K562 (cell line): ENCODE results near the gene NBEAL2. TPM values are rescaled to one million over a fixed set of nuclear protein-coding genes. Genes with fewer than 3 reads are reported as not detected.
A peak's percentile ranks its signal among the peaks of the same experiment; 100 is the strongest.

Experiments
- ATAC-seq: fragments of 200-7000 bp; cut with Tn5 transposase; 3 replicates; pipeline ENCODE4 v1.9.1; 2020; ENCODE audit warnings: moderate library complexity
- BruUV-seq: library from RNA; stranded (reverse); fragments of 400-500 nt; replicated peaks from 2 replicates; lab custom pipeline; 2021; lab: Mats Ljungman, UMichigan
- CTCF ChIA-PET: fragments of 300-600 bp; formaldehyde crosslinking; extraction: SDS; loops from one replicate; lab custom pipeline; 2021; ENCODE audit warnings: low intra/inter-chr PET ratio; lab: Yijun Ruan, JAX
- POLR2A ChIA-PET: fragments of 300-600, 350-650 bp; sonication (Branson Sonifier 250); formaldehyde crosslinking; extraction: SDS; loops from one replicate; lab custom pipeline; 2021; ENCODE audit warnings: antibody characterized with exemption, inconsistent platforms; lab: Yijun Ruan, JAX
- DNase-seq, 4 experiments: peaks; one replicate each; pipeline versions ENCODE4 v3.0.0 to v3.0.0-alpha.2; 2011 to 2018; ENCODE audit warnings: low spot score in 3 of 4, mixed read lengths in 3 of 4; ENCODE audit errors: extremely low read depth in 1 of 4
- FAIRE-seq: peaks from 2 replicates; lab custom pipeline; 2011; peaks lifted over from hg19 to GRCh38; lab: Jason Lieb, UNC
- H2AFZ ChIP-seq: 2 replicates; pipeline ENCODE4 v1.6.0; 2011; ENCODE audit warnings: low read depth, low read length, control low read depth, inconsistent platforms
- H3K27ac ChIP-seq: fragments of 200-600 bp; 3 replicates; pipeline ENCODE4 v1.8.0; 2011; ENCODE audit warnings: low read depth, mild to moderate bottlenecking, control low read depth, inconsistent platforms, low read length, moderate library complexity, mixed read lengths; ENCODE audit errors: extremely low read depth
- H3K27me3 ChIP-seq, 2 experiments: fragments of 300-600 bp in 1 of 2; 2 replicates in 1 of 2; 3 replicates in 1 of 2; pipeline versions ENCODE4 v1.6.0 to v1.8.0; 2011; ENCODE audit warnings: inconsistent platforms in 2 of 2, low read length in 2 of 2, mild to moderate bottlenecking in 1 of 2, mixed read lengths in 1 of 2, moderate library complexity in 1 of 2; ENCODE audit not compliant: control insufficient read depth in 2 of 2, insufficient read depth in 2 of 2
- H3K36me3 ChIP-seq: fragments of 300-600 bp; 3 replicates; pipeline ENCODE4 v1.8.0; 2011; ENCODE audit warnings: mild to moderate bottlenecking, low read length, inconsistent platforms; ENCODE audit not compliant: control insufficient read depth, insufficient read depth
- H3K4me1 ChIP-seq, 2 experiments: fragments of 200-600 bp in 1 of 2; replicated peaks in 1 of 2; 2 replicates in 1 of 2; 3 replicates in 1 of 2; pipeline versions ENCODE4 v1.5.1 to v1.8.0; 2011; ENCODE audit warnings: inconsistent platforms in 2 of 2, low read length in 2 of 2, mild to moderate bottlenecking in 1 of 2, mixed read lengths in 1 of 2, moderate library complexity in 1 of 2; ENCODE audit not compliant: control insufficient read depth in 2 of 2, insufficient read depth in 2 of 2
- H3K4me2 ChIP-seq: 2 replicates; pipeline ENCODE4 v1.6.1; 2011; ENCODE audit warnings: low read length, control low read depth, inconsistent platforms, mixed read lengths; ENCODE audit not compliant: insufficient read depth
- H3K4me3 ChIP-seq: fragments of 200-600 bp; sonication (generic), shearing (Covaris generic); 2 replicates; pipeline ENCODE4 v1.5.1; 2016; ENCODE audit warnings: control low read depth, inconsistent platforms
- H3K79me2 ChIP-seq: fragments of 200-600 bp; 3 replicates; pipeline ENCODE4 v1.8.0; 2011; ENCODE audit warnings: low read length, inconsistent platforms; ENCODE audit not compliant: control insufficient read depth, insufficient read depth
- H3K9ac ChIP-seq, 2 experiments: 2 replicates each; pipeline versions ENCODE4 v1.6.0 to v1.6.1; 2011; ENCODE audit warnings: low read depth in 2 of 2, low read length in 2 of 2, control low read depth in 1 of 2, inconsistent platforms in 1 of 2, mild to moderate bottlenecking in 1 of 2, mixed read lengths in 1 of 2; ENCODE audit not compliant: insufficient read depth in 1 of 2
- H3K9me1 ChIP-seq: one replicate; pipeline ENCODE4 v1.6.0; 2011; ENCODE audit warnings: inconsistent platforms, mild to moderate bottlenecking, low read length, moderate library complexity; ENCODE audit not compliant: control insufficient read depth, insufficient read depth
- H3K9me3 ChIP-seq: replicated peaks from 2 replicates; pipeline ENCODE4 v1.5.1; 2011; ENCODE audit warnings: low read depth, low read length, inconsistent platforms; ENCODE audit not compliant: control insufficient read depth, insufficient read depth
- H4K20me1 ChIP-seq: replicated peaks from 2 replicates; pipeline ENCODE4 v1.6.1; 2011; ENCODE audit warnings: low read length, inconsistent platforms, mixed read lengths; ENCODE audit not compliant: control insufficient read depth, insufficient read depth
- CREB1 ChIP-seq, 2 experiments: sonication (generic) in 1 of 2; formaldehyde crosslinking in 1 of 2; IDR thresholded peaks; 2 replicates each; pipeline versions ENCODE4 v1.6.1 to v1.8.0; 2012 to 2022; ENCODE audit warnings: inconsistent platforms in 1 of 2, mild to moderate bottlenecking in 1 of 2, missing genetic modification reagents in 1 of 2, moderate library complexity in 1 of 2
- WGBS: fragments of 100-300 bp; shearing (Covaris generic); methylation state at CpG from one replicate; pipeline ENCODE4 v1.1.6; 2016; ENCODE audit warnings: low coverage, mixed read lengths; ENCODE audit not compliant: insufficient coverage; ENCODE audit errors: missing lambda C conversion rate; 5-methylcytosine and 5-hydroxymethylcytosine counted together
- in situ Hi-C: fragments of 300-500 bp; cut with MboI; formaldehyde crosslinking; loops from 4 replicates; pipeline ENCODE4 v1.15.0; 2018; ENCODE audit warnings: inconsistent platforms, mixed read lengths
- intact Hi-C: fragments of 100-400 bp; cut with micrococcal nuclease; formaldehyde crosslinking; loops from 2 replicates; pipeline ENCODE4 v1.14.2; 2022
- polyA plus RNA-seq, 8 experiments: library from polyadenylated mRNA; depleted of rRNA in 4 of 8; stranded (reverse) in 5 of 8; unstranded in 3 of 8; fragments of >200 nt; fragmentation: Nextera tagmentation in 2 of 8; fragmentation: Illumina TruSeq in 1 of 8; extraction: Ambion mirVana in 2 of 8; extraction: Trizol in 1 of 8; gene quantifications; 2 replicates each; pipeline versions ENCODE4 v1.2.1 to v1.2.3, GENCODE V29; 2011 to 2014; ENCODE audit warnings: inconsistent platforms in 1 of 8, missing spikeins in 1 of 8
- total RNA-seq, 7 experiments: library from RNA; depleted of rRNA in 6 of 7; stranded (reverse); fragments of >200 nt in 6 of 7; fragmentation: Illumina TruSeq in 2 of 7; extraction: Trizol in 2 of 7; gene quantifications; 2 replicates each; pipeline versions ENCODE4 v1.2.1 to v1.2.3, GENCODE V29; 2011 to 2021; ENCODE audit warnings: low replicate concordance in 1 of 7
- TF ChIP-seq, protein P1 (sequence below): IDR thresholded peaks from 2 replicates; pipeline ENCODE4 v1.6.1; 2011; ENCODE audit not compliant: insufficient read length; ENCODE audit errors: extremely low read depth
- TF ChIP-seq, protein P2 (sequence below): sonication (generic); formaldehyde crosslinking; IDR thresholded peaks from 2 replicates; pipeline ENCODE4 v1.8.0; 2022; ENCODE audit warnings: missing genetic modification reagents, mild to moderate bottlenecking, moderate library complexity, borderline replicate concordance

The NBEAL2 gene
- total and polyA plus RNA-seq, 9 of the 15 experiments (the other 6 are each of a cell fraction or from before 2014, with no cell fraction given), result 0.06 to 114 (median 29.6) TPM

DNA sequence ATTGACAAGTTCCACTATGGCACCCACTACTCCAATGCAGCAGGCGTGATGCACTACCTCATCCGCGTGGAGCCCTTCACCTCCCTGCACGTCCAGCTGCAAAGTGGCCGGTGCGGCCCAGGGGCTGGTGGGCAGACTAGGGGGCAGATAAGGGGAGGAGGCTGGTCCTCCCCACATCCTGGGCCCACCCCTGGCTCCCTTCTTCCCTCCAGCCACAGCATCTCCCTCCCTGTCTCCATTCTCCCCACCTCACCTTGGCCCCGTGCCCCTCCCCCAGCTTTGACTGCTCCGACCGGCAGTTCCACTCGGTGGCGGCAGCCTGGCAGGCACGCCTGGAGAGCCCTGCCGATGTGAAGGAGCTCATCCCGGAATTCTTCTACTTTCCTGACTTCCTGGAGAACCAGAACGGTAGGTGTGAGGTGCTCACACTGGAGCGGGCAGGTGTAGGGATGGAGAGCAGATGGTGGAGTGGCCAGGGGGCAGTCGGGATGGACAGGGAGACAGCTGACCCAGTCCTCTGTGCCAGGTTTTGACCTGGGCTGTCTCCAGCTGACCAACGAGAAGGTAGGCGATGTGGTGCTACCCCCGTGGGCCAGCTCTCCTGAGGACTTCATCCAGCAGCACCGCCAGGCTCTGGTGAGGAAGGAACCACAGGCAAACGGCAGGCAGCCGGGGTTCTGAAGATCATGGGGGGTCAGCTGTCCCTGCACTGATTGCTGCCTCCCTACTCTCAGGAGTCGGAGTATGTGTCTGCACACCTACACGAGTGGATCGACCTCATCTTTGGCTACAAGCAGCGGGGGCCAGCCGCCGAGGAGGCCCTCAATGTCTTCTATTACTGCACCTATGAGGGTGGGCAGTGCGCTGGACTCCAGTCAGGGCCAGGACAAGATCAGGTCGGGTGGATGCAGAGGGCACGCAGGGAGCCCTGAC lies 26.0 kb downstream of the NBEAL2 start:
- H3K79me2 ChIP-seq, result no peaks in the 10 kb centered on the region
- no peaks in the 10 kb centered on the region for H3K27me3 ChIP-seq
- CTCF ChIA-PET, result no interaction called here
- H3K9me3 ChIP-seq, result no peaks in the 10 kb centered on the region
- no peaks in the 10 kb centered on the region for H3K9me1 ChIP-seq
- TF ChIP-seq CREB1 (IDR thresholded peaks at IDR 0.05) (no peak), CREB1 (CRISPR knock-in tag; IDR thresholded peaks at IDR 0.05) (0 out of 2 replicates have a peak, but pooled peaks have one; percentile 19)
- TF ChIP-seq, protein P1, sequence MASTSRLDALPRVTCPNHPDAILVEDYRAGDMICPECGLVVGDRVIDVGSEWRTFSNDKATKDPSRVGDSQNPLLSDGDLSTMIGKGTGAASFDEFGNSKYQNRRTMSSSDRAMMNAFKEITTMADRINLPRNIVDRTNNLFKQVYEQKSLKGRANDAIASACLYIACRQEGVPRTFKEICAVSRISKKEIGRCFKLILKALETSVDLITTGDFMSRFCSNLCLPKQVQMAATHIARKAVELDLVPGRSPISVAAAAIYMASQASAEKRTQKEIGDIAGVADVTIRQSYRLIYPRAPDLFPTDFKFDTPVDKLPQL, result no peak
- TF ChIP-seq, protein P2, sequence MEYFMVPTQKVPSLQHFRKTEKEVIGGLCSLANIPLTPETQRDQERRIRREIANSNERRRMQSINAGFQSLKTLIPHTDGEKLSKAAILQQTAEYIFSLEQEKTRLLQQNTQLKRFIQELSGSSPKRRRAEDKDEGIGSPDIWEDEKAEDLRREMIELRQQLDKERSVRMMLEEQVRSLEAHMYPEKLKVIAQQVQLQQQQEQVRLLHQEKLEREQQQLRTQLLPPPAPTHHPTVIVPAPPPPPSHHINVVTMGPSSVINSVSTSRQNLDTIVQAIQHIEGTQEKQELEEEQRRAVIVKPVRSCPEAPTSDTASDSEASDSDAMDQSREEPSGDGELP (CRISPR knock-in tag), result 0 out of 2 replicates have a peak, but pooled peaks have one; percentile 13
- intact Hi-C loops (no loop called here), in situ Hi-C loops (no loop called here)
- no peak for FAIRE-seq
- no peak overlapping the region for H3K4me3 ChIP-seq
- H3K4me1 ChIP-seq, result peaks cover 0 to 26% of the 10 kb centered on the region in 2 experiments; a peak in 1 of 5 replicates
- no peak for DNase-seq
- POLR2A ChIA-PET, result interaction anchor here (1.2 to 2.2 kb wide), 3 partner anchors 10 to 18 kb away, joined by 3 to 7 read pairs (median 5); no protein-coding TSS in a partner anchor
- no peak overlapping the region for H3K27ac ChIP-seq
- H4K20me1 ChIP-seq, result 0 out of 2 replicates have a peak, but pooled peaks cover 3% of the 10 kb centered on the region
- WGBS, result 87% methylated on average over 32 of the region's 32 CpGs
- H3K36me3 ChIP-seq, result peaks cover 96% of the 10 kb centered on the region; the same call in 2 of the 3 replicates
- no peak for ATAC-seq
- no peak overlapping the region for H3K4me2 ChIP-seq
- BruUV-seq, result no TSS peak
- no peak overlapping the region for H3K9ac ChIP-seq
- H2AFZ ChIP-seq, result no peak overlapping the region
